ENCODE results near the gene RNASE13.

GRCh38 chr14:21023817-21024584, 10.6 kb downstream of the RNASE13 start:
- no peak for TF ChIP-seq CTCF (IDR thresholded peaks at IDR 0.05)
- TF ChIP-seq POLR2A (IDR thresholded peaks at IDR 0.05): no peak

Data from Peyer's patch (tissue), 4 donors.